Immature natural killer cell (primary cell): ENCODE measurements around the gene HS6ST1. TPM values are rescaled to one million over a fixed set of nuclear protein-coding genes. Genes with fewer than 3 reads are reported as not detected.
A peak's percentile ranks its signal among the peaks of the same experiment; 100 is the strongest.

Experiments
- DNase-seq, 3 donors: peaks; one replicate each; pipeline ENCODE4 v3.0.0; 2022; ENCODE audit warnings: mixed read lengths in 1 of 3
- H3K27ac Mint-ChIP-seq, 6 donors: one replicate each; pipeline ENCODE4 v1.8.0; 2020; ENCODE audit warnings: mixed read lengths in 6 of 6, mild to moderate bottlenecking in 5 of 6, inconsistent platforms in 4 of 6, moderate library complexity in 3 of 6
- H3K27me3 Mint-ChIP-seq, 3 donors: one replicate each; pipeline ENCODE4 v1.8.0; 2020 to 2021; ENCODE audit warnings: low read depth in 3 of 3, mild to moderate bottlenecking in 3 of 3, mixed read lengths in 3 of 3, moderate library complexity in 3 of 3, inconsistent platforms in 1 of 3
- H3K36me3 Mint-ChIP-seq, 3 donors: one replicate each; pipeline ENCODE4 v1.8.0; 2020; ENCODE audit warnings: mixed read lengths in 3 of 3, inconsistent platforms in 2 of 3, mild to moderate bottlenecking in 2 of 3
- H3K4me1 Mint-ChIP-seq, 2 donors: one replicate each; pipeline ENCODE4 v1.8.0; 2020; ENCODE audit warnings: inconsistent platforms in 2 of 2, mild to moderate bottlenecking in 2 of 2, mixed read lengths in 2 of 2, moderate library complexity in 1 of 2
- H3K4me3 Mint-ChIP-seq, 5 donors: one replicate each; pipeline ENCODE4 v1.8.0; 2020; ENCODE audit warnings: mild to moderate bottlenecking in 5 of 5, mixed read lengths in 5 of 5, inconsistent platforms in 3 of 5, moderate library complexity in 3 of 5
- H3K9me3 Mint-ChIP-seq, 6 donors: one replicate each; pipeline ENCODE4 v1.8.0; 2020; ENCODE audit warnings: mild to moderate bottlenecking in 6 of 6, mixed read lengths in 6 of 6, inconsistent platforms in 4 of 6, moderate library complexity in 3 of 6
- polyA plus RNA-seq, 3 donors: library from polyadenylated mRNA; unstranded; fragments of 300-500 nt; fragmentation: Illumina TruSeq; gene quantifications; one replicate each; pipeline ENCODE4 v1.2.3, GENCODE V29; 2021

Gene HS6ST1
- polyA plus RNA-seq, 3 donors from 2014 or later = 5.1 to 6.6 (median 6.0) TPM

GRCh38 chr2:128300151-128301020 is 18.3 kb downstream of the HS6ST1 start:
- H3K36me3 Mint-ChIP-seq = peaks cover 0 to 7% (median 0%) of the 10 kb centered on the region in 3 donors

GRCh38 chr2:128299628-128300027 is 19.0 kb downstream of the HS6ST1 start:
- no peak overlapping the region for H3K27ac Mint-ChIP-seq
- peaks cover 0 to 7% (median 0%) of the 10 kb centered on the region in 3 donors for H3K36me3 Mint-ChIP-seq
- peaks cover 41% of the 10 kb centered on the region in 2 donors for H3K4me1 Mint-ChIP-seq
- no peak overlapping the region for H3K4me3 Mint-ChIP-seq
- no peak for DNase-seq
- H3K9me3 Mint-ChIP-seq = no peaks in the 10 kb centered on the region
- peaks cover 0 to 6% (median 0%) of the 10 kb centered on the region in 3 donors for H3K27me3 Mint-ChIP-seq

More at GRCh38 chr2:128300151-128301020, 18.3 kb downstream of the HS6ST1 start:
- DNase-seq = no peak
- Mint-ChIP-seq H3K9me3 (no peaks in the 10 kb centered on the region), H3K27ac (peak overlapping the region in 1 of 6 donors; percentile 40), H3K4me3 (no peak overlapping the region), H3K27me3 (peaks cover 0 to 6% (median 0%) of the 10 kb centered on the region in 3 donors), H3K4me1 (peaks cover 36% of the 10 kb centered on the region in 2 donors)

GRCh38 chr2:128298846-128299507 is 19.7 kb downstream of the HS6ST1 start:
- DNase-seq = no peak
- no peaks in the 10 kb centered on the region for H3K9me3 Mint-ChIP-seq
- peaks cover 41 to 48% of the 10 kb centered on the region in 2 donors for H3K4me1 Mint-ChIP-seq
- H3K36me3 Mint-ChIP-seq = peaks cover 0 to 7% (median 0%) of the 10 kb centered on the region in 3 donors
- H3K27ac Mint-ChIP-seq = no peak overlapping the region
- no peak overlapping the region for H3K4me3 Mint-ChIP-seq
- peaks cover 0 to 6% (median 0%) of the 10 kb centered on the region in 3 donors for H3K27me3 Mint-ChIP-seq

- Mint-ChIP-seq H3K4me3 (no peak overlapping the region), H3K27me3 (peaks cover 0 to 6% (median 0%) of the 10 kb centered on the region in 3 donors), H3K36me3 (peaks cover 0 to 7% (median 0%) of the 10 kb centered on the region in 3 donors), H3K9me3 (peaks cover 0 to 1% (median 0%) of the 10 kb centered on the region in 6 donors), H3K4me1 (peaks cover 41 to 49% of the 10 kb centered on the region in 2 donors), H3K27ac (no peak overlapping the region)
- DNase-seq = no peak
Observed at GRCh38 chr2:128298286-128298685, 20.4 kb downstream of the HS6ST1 start.

- Mint-ChIP-seq H3K4me1 (peaks cover 56 to 61% of the 10 kb centered on the region in 2 donors), H3K27me3 (peaks cover 0 to 3% (median 2%) of the 10 kb centered on the region in 3 donors), H3K9me3 (peaks cover 0 to 1% (median 0%) of the 10 kb centered on the region in 6 donors), H3K36me3 (peaks cover 0 to 7% (median 0%) of the 10 kb centered on the region in 3 donors), H3K4me3 (no peak overlapping the region), H3K27ac (peak overlapping the region in 2 of 6 donors; percentile 10 to 55)
- no peak for DNase-seq
Observed at GRCh38 chr2:128293870-128294455, 24.7 kb downstream of the HS6ST1 start.

GRCh38 chr2:128293426-128293755 is 25.3 kb downstream of the HS6ST1 start:
- H3K27ac Mint-ChIP-seq = peak overlapping the region in 1 of 6 donors; percentile 10
- peaks cover 0 to 1% (median 0%) of the 10 kb centered on the region in 6 donors for H3K9me3 Mint-ChIP-seq
- H3K27me3 Mint-ChIP-seq = peaks cover 0 to 3% (median 2%) of the 10 kb centered on the region in 3 donors
- peaks cover 55 to 58% of the 10 kb centered on the region in 2 donors for H3K4me1 Mint-ChIP-seq
- no peak for DNase-seq
- no peak overlapping the region for H3K4me3 Mint-ChIP-seq
- peaks cover 0 to 4% (median 0%) of the 10 kb centered on the region in 3 donors for H3K36me3 Mint-ChIP-seq

GRCh38 chr2:128292599-128293425 is 25.9 kb downstream of the HS6ST1 start:
- peak overlapping the region in 1 of 6 donors; percentile 40 for H3K27ac Mint-ChIP-seq
- H3K36me3 Mint-ChIP-seq = no peaks in the 10 kb centered on the region
- H3K4me1 Mint-ChIP-seq = peaks cover 52 to 53% of the 10 kb centered on the region in 2 donors
- DNase-seq = no peak
- H3K27me3 Mint-ChIP-seq = peaks cover 0 to 3% (median 0%) of the 10 kb centered on the region in 3 donors
- H3K4me3 Mint-ChIP-seq = no peak overlapping the region
- H3K9me3 Mint-ChIP-seq = peaks cover 0 to 1% (median 0%) of the 10 kb centered on the region in 6 donors

- Mint-ChIP-seq H3K27me3 (peaks cover 0 to 3% (median 0%) of the 10 kb centered on the region in 3 donors), H3K27ac (peak overlapping the region in 1 of 6 donors; percentile 31), H3K4me3 (peak overlapping the region in 2 of 5 donors; percentile 18 to 52), H3K36me3 (no peaks in the 10 kb centered on the region), H3K9me3 (peaks cover 0 to 1% (median 0%) of the 10 kb centered on the region in 6 donors), H3K4me1 (peaks cover 49 to 53% of the 10 kb centered on the region in 2 donors)
- DNase-seq = no peak
Observed at GRCh38 chr2:128291844-128292598, 26.6 kb downstream of the HS6ST1 start.

GRCh38 chr2:128291161-128291843 is 27.4 kb downstream of the HS6ST1 start:
- Mint-ChIP-seq H3K4me1 (peaks cover 41 to 46% of the 10 kb centered on the region in 2 donors), H3K4me3 (peak overlapping the region in 3 of 5 donors; percentile 18 to 52 (median 21)), H3K36me3 (no peaks in the 10 kb centered on the region), H3K9me3 (peaks cover 0 to 1% (median 0%) of the 10 kb centered on the region in 6 donors), H3K27ac (peak overlapping the region in 1 of 6 donors; percentile 31), H3K27me3 (peaks cover 0 to 3% (median 0%) of the 10 kb centered on the region in 3 donors)
- peak in 2 of 3 donors; percentile 11 to 34 for DNase-seq

GRCh38 chr2:128290356-128290755 is 28.3 kb downstream of the HS6ST1 start:
- peaks cover 0 to 1% (median 0%) of the 10 kb centered on the region in 6 donors for H3K9me3 Mint-ChIP-seq
- peaks cover 32 to 37% of the 10 kb centered on the region in 2 donors for H3K4me1 Mint-ChIP-seq
- DNase-seq = no peak
- H3K27ac Mint-ChIP-seq = peak overlapping the region in 2 of 6 donors; percentile 14 to 69
- peak overlapping the region in 1 of 5 donors; percentile 6 for H3K4me3 Mint-ChIP-seq
- H3K36me3 Mint-ChIP-seq = no peaks in the 10 kb centered on the region
- peaks cover 0 to 3% (median 0%) of the 10 kb centered on the region in 3 donors for H3K27me3 Mint-ChIP-seq

GRCh38 chr2:128289439-128289838 is 29.2 kb downstream of the HS6ST1 start:
- Mint-ChIP-seq H3K4me3 (no peak overlapping the region), H3K4me1 (peaks cover 25 to 30% of the 10 kb centered on the region in 2 donors), H3K27me3 (peaks cover 0 to 3% (median 0%) of the 10 kb centered on the region in 3 donors), H3K9me3 (peaks cover 0 to 1% (median 0%) of the 10 kb centered on the region in 6 donors), H3K27ac (no peak overlapping the region), H3K36me3 (no peaks in the 10 kb centered on the region)
- DNase-seq = no peak

GRCh38 chr2:128288781-128289180 is 29.9 kb downstream of the HS6ST1 start:
- Mint-ChIP-seq H3K9me3 (peaks cover 0 to 1% (median 0%) of the 10 kb centered on the region in 6 donors), H3K27ac (peak overlapping the region in 1 of 6 donors; percentile 28), H3K27me3 (peaks cover 0 to 3% (median 0%) of the 10 kb centered on the region in 3 donors), H3K36me3 (no peaks in the 10 kb centered on the region), H3K4me3 (no peak overlapping the region), H3K4me1 (peaks cover 19 to 28% of the 10 kb centered on the region in 2 donors)
- no peak for DNase-seq
